ENCODE measurements around the gene GOLPH3.
"Not testable (repeated sequence)": the region's sequence is repeated elsewhere in the genome, so short reads cannot be mapped to it uniquely, and the experiment has no call there.

GOLPH3 gene

DNA sequence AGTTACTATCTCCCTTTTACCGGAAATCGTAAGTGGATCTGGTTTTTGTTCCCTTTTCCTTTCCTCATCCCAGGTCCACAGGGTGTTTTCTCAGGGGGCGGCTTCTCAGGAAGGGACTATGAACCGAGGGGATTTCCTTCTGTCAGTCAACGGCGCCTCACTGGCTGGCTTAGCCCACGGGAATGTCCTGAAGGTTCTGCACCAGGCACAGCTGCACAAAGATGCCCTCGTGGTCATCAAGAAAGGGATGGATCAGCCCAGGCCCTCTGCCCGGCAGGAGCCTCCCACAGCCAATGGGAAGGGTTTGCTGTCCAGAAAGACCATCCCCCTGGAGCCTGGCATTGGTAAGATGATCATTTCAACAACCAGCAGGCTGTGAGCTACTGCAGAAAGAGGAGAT, 75.8 kb downstream of the GOLPH3 start:
- DNase-seq: no peak

DNA sequence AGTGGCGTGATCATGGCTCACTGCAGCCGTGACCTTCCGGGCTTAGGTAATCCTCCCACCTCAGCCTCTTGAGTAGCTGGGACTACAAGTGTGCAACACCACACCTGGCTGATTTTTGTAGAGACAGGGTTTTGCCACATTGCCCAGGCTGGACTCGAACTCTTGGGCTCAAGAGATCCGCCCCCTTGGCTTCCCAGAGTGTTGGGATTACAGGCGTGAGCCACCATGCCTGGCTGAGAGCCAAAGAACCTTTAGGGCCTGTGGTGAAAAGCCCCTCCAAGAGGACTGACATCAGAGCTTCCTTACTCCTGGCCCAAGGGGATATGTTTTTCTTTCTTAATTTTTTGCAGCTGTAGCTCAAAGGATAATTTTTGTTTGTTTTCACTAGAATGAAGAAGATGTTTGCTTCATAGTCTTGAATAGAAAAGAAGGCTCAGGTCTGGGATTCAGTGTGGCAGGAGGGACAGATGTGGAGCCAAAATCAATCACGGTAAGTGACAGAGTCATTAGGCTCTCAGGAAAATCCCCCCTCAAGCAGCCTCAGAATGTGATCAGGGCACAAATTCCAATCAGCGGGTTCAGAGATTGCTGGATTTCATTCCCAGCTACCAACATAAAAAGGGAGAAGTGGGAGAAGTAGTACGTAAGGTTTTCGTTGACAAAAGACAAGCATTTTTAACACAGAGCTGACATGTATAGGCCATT, 77.1 kb downstream of the GOLPH3 start:
- no peak for DNase-seq

DNA sequence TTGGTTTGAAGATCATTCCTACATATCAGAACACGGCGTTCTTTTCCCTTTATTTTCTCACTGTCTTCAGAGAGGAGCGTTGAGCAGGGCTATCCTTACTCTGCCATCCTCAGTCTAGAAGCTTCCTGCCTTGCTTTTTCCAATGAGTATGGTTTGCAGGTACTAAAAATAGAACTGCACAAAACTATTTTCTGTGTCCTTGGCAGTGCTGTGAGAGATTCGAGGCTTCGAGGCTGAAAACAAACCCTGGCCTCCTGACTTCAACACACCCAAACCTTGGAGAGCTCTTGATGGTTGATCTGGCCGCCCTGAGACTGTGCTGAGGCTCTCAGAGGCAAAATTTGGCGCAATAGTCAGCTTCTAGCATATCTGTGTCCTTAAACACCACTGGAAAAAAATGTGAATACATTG, 78.9 kb downstream of the GOLPH3 start:
- no peak for DNase-seq

DNA sequence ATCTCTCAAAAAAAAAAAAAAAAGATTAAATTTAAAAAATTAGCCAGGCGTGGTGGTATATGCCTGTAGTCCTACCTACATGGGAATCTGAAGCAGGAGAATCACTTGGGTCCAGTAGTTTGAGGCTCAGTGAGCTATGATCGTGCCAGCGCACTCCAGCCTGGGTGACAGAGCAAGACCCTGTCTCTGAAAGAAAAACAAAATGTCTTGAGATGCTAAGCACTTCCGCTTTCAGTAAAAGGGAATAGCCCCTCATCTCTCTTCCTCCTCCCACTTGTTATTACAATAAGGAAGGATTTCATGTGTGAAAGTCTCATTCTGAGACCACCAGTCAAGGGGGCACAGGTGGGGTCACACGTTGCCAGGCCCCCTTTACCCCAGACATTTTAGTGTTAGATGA, 79.4 kb downstream of the GOLPH3 start:
- DNase-seq: no peak

DNA sequence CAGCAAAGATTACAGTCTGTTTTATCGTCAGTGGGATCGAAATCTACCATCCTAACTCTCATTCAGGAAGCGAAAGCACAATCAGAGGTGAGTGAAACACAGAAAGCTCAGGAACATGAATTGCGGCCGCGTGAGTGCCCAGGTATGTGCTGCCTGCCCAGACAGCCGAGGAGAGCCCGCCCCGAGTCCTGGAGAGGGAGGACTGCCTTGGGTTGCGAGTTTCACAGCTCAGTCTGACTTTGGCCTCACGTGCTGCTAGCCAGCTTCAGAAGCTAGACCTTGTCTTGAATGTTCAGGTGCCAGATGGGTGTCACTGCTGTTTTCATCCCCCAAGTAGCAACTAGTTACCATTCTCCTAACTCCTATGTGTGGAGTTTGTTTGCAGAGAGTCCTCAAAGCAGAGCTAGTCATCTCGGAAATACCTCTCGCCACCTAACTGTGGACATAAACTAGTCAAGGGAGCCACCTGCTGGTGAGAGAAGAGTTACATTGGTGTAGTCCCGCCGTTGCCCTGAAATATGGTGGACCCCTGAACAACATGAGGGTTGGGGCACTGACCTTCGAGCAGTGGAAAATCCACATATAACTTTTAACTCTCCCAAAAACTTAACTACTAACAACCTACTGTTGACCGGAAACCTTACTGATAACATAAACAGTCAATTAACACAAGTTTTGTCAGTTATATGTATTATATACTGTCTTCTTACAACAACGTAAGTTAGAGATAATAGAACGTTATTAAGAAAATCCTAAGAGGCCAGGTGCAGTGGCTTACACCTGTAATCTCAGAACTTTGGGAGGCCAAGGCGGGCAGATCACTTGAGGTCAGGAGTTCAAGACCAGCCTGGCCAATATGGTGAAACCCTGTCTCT, 80.9 kb downstream of the GOLPH3 start:
- peak; percentile 20 for DNase-seq

DNA sequence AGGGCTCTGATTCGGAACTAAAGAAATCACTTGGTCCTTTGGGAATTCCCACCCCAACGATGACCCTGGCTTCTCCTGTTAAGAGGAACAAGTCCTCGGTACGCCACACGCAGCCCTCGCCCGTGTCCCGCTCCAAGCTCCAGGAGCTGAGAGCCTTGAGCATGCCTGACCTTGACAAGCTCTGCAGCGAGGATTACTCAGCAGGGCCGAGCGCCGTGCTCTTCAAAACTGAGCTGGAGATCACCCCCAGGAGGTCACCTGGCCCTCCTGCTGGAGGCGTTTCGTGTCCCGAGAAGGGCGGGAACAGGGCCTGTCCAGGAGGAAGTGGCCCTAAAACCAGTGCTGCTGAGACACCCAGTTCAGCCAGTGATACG, 83.4 kb downstream of the GOLPH3 start:
- DNase-seq: no peak

DNA sequence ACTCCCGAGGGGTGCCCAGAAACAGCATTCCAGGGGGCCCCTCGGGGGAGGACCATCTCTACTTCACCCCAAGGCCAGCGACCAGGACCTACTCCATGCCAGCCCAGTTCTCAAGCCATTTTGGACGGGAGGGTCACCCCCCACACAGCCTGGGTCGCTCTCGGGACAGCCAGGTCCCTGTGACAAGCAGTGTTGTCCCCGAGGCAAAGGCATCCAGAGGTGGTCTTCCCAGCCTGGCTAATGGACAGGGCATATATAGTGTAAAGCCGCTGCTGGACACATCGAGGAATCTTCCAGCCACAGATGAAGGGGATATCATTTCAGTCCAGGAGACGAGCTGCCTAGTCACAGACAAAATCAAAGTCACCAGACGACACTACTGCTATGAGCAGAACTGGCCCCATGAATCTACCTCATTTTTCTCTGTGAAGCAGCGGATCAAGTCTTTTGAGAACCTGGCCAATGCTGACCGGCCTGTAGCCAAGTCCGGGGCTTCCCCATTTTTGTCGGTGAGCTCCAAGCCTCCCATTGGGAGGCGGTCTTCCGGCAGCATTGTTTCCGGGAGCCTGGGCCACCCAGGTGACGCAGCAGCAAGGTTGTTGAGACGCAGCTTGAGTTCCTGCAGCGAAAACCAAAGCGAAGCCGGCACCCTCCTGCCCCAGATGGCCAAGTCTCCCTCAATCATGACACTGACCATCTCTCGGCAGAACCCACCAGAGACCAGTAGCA, 83.9 kb downstream of the GOLPH3 start:
- DNase-seq: no peak

DNA sequence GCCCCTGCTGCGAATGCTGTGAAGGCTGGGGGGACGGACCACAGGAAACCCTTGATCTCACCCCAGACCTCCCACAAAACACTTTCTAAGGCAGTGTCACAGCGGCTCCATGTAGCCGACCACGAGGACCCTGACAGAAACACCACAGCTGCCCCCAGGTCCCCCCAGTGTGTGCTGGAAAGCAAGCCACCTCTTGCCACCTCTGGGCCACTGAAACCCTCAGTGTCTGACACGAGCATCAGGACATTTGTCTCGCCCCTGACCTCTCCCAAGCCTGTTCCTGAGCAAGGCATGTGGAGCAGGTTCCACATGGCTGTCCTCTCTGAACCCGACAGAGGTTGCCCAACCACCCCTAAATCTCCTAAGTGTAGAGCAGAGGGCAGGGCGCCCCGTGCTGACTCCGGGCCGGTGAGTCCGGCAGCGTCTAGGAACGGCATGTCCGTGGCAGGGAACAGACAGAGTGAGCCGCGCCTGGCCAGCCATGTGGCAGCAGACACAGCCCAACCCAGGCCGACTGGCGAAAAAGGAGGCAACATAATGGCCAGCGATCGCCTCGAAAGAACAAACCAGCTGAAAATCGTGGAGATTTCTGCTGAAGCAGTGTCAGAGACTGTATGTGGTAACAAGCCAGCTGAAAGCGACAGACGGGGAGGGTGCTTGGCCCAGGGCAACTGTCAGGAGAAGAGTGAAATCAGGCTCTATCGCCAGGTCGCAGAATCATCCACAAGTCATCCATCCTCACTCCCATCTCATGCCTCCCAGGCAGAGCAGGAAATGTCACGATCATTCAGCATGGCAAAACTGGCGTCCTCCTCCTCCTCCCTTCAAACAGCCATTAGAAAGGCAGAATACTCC, 84.7 kb downstream of the GOLPH3 start:
- DNase-seq: no peak

DNA sequence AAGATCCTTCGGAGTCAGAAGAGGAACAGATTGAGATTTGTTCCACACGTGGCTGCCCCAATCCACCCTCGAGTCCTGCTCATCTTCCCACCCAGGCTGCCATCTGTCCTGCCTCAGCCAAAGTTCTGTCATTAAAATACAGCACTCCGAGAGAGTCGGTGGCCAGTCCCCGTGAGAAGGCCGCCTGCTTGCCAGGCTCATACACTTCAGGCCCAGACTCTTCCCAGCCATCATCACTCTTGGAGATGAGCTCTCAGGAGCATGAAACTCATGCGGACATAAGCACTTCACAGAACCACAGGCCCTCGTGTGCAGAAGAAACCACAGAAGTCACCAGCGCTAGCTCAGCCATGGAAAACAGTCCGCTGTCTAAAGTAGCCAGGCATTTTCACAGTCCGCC, 85.9 kb downstream of the GOLPH3 start:
- DNase-seq: no peak

DNA sequence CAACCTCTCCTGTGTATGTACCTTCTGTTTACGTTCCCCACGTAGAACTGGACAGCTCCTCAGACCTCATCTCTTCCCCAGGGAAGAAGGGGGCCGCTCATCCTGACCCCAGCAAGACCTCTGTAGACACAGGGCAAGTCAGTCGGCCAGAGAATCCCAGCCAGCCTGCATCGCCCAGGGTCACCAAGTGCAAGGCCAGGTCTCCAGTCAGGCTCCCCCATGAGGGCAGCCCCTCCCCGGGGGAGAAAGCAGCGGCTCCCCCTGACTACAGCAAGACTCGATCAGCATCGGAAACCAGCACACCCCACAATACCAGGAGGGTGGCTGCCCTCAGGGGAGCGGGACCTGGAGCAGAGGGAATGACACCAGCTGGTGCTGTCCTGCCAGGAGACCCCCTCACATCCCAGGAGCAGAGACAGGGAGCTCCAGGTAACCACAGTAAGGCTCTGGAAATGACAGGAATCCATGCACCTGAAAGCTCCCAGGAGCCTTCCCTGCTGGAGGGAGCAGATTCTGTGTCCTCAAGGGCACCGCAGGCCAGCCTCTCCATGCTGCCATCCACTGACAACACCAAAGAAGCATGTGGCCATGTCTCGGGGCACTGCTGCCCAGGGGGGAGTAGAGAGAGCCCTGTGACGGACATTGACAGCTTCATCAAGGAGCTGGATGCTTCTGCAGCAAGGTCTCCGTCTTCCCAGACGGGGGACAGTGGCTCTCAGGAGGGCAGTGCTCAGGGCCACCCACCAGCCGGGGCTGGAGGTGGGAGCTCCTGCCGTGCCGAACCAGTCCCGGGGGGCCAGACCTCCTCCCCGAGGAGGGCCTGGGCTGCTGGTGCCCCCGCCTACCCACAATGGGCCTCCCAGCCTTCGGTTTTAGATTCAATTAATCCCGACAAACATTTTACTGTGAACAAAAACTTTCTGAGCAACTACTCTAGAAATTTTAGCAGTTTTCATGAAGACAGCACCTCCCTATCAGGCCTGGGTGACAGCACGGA, 86.7 kb downstream of the GOLPH3 start:
- DNase-seq: no peak

DNA sequence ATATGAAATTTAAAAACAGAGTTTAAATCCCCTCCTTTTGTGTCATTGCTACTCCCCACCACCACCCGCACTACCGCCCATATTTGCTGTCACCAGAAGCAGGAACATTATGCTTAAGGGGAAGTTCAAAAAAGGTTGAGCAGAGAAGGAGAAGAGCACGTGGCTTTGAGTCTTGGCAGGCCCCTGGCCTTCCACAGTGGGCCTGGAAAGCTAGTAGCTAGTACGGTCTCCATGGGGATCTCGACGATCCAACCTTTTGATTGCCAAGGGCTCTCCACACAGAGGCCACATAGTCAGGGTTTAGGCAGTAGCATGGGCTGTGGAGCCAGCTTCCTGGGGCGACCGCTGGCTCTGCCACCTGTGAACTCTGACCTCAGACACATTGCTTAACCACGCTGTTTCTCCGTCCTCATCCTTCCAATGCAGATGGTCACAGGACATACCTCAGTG, 90.1 kb downstream of the GOLPH3 start:
- DNase-seq: no peak

DNA sequence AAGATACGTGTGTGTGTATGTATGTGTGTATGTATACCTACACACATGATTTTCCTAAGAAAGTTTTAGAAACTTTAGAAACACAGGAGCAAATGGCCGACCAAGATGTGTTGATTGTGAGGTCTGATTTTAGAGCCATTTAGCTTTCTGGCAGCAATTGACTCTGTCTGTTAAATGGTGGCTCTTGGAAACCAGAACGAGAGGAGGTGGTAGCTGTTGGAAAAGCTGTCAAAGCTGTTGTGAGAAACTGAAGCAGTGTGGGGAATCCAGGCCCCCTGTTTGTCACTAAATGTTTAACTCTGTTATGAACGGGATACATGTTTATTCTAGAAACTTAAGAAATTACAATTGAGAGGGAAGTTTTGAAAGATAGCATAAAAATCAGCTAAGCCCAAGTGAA, 91.4 kb downstream of the GOLPH3 start:
- DNase-seq: no peak

DNA sequence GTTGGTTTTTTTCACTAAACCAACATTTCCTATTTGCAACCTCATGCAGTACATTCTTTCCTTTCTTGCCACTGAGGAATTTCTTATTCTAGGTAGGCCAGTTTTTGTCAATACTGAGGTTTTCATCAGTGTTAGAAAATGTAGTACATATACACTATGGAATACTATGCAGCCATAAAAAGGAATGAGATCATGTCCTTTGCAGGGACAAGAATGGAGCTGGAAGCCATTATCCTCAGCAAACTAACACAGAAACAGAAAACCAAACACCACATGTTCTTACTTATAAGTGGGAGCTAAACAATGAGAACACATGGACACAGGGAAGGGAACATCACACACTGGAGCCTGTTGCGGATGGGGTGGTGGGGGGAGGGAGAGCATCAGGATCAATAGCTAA, 93.6 kb downstream of the GOLPH3 start:
- DNase-seq: not testable (repeated sequence)

DNA sequence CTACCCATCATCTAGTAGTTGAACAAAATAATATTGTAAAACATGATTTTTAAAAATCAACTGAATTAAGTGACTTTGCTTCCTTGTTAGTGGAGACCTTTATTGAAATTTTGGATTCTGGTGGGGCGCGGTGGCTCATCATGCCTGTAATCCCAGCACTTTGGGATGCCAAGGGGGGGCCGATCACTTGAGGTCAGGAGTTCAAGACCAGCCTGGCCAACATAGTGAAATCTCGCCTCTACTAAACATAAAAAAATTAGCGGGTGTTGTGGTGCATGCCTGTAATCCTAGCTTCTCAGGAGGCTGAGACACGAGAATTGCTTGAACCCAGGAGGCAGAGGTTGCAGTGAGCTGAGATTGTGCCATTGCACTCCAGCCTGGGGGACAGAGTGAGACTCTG, 95.3 kb downstream of the GOLPH3 start:
- not testable (repeated sequence) for DNase-seq

DNA sequence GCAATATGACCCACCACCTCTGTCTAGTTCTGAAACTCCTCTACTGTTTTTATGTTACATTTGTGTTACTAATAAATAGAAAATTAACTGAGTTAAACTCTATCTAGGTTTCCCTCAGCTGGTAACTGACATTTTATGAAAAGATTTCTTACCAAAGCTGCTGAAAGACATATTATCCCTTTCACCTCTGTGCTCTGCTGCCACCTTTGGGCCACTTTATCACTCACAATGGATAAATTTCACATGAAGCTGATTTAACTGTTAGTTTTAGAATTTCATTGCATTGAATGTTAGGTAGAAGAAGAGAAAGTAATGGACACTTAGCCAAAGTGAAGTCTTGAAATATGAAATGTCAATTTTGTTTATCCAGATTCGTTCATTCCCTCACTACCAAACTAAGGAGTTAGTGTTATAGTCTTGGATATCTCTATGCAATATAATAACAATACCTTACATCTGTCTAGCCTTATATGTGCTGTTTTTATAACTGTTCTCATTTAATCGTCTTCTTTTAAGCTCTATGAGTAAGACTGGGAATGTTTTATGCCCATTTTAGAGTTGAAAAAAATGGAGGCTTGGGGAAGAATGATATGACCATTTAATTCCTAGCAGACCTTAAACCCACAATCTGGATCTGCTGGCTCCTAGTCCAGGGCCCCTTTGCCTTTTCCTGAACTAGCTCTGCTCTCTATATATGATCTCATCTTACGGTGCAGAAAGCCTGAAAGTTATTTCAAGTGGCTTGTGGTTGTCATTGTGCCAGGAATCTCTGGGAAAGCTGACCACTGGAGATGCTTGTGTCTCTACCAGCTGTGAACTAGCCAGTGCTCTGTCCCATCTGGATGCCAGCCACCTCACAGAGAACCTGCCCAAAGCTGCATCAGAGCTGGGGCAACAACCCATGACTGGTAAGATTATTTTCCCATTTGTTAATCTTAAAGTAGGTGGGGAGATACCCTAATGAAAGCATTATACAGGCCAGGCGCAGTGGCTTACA, 97.1 kb downstream of the GOLPH3 start:
- DNase-seq: no peak

All from SIG-M5 (cell line).